DOHH2 (cell line): ENCODE data around the gene TIMMDC1.

Source experiments
- CTCF ChIP-seq: fragments of 200-600 bp; sonication (generic); IDR thresholded peaks from one replicate; pipeline ENCODE4 v1.5.1; 2014; ENCODE audit warnings: antibody characterized with exemption, mild to moderate bottlenecking, low read depth, low read length; ENCODE audit not compliant: poor library complexity, severe bottlenecking
- EZH2phosphoT487 ChIP-seq: fragments of 200-600 bp; sonication (generic); IDR thresholded peaks from 2 replicates; pipeline ENCODE4 v1.6.1; 2017; ENCODE audit warnings: borderline replicate concordance, mild to moderate bottlenecking, antibody characterized with exemption, low read length, moderate library complexity, mixed read lengths

GRCh38 chr3:119541547-119541946 is 43.2 kb downstream of the TIMMDC1 start:
- TF ChIP-seq CTCF, result no peak
- no peak for TF ChIP-seq EZH2phosphoT487
